ENCODE results near the gene BCL6B.

BCL6B gene

GRCh38 chr17:7064261-7064660, 41.4 kb downstream of the BCL6B start:
- DNase-seq = no peak

GRCh38 chr17:7067198-7067597, 44.3 kb downstream of the BCL6B start:
- DNase-seq = no peak

- DNase-seq = no peak
Measured at GRCh38 chr17:7068268-7068667, 45.4 kb downstream of the BCL6B start.

GRCh38 chr17:7070712-7071111, 47.9 kb downstream of the BCL6B start:
- no peak for DNase-seq

- DNase-seq = no peak
Measured at GRCh38 chr17:7072406-7072805, 49.6 kb downstream of the BCL6B start.

- no peak for DNase-seq
Measured at GRCh38 chr17:7074931-7075330, 52.1 kb downstream of the BCL6B start.

- no peak for DNase-seq
Measured at GRCh38 chr17:7077911-7078546, 55.2 kb downstream of the BCL6B start.

GRCh38 chr17:7078711-7079110, 55.9 kb downstream of the BCL6B start:
- DNase-seq = no peak

Measured in activated CD4-positive, alpha-beta T cell treated with anti-CD3 and anti-CD28 coated beads, Interleukin-2, amount 50 U/mL, for 16 hours (primary cell).